Measurements from ENCODE around the gene EXOC3L1. TPM values are rescaled to one million over a fixed set of nuclear protein-coding genes. Genes with fewer than 3 reads are reported as not detected.
A peak's percentile ranks its signal among the peaks of the same experiment; 100 is the strongest.

The EXOC3L1 gene
- total RNA-seq, 1 donor from 2014 or later: 0.45 TPM

DNA sequence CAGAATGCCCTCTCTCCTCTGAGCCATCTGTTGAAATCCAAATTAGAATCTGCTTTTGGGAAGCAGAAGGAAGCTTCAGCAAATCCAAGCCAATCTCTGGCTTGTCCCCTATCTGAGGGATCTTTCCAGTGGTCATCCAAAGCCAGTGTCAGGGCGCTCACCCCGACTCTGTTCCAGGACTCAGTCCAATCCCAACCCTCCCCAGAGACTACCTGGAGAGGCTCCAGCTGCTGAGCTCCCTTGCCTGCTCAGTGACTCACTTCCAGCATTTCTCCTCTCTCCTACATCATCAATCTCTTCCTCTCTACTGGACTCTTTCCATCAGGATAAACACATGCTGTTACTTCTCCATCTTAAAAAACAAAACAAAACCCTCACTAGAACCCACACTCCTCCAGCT is 8.6 kb downstream of the EXOC3L1 start:
- no peaks in the 10 kb centered on the region for H3K27me3 ChIP-seq (ENCODE audit: insufficient read depth, low read length)
- Mint-ChIP-seq H3K27ac (ENCODE audit: unreplicated experiment) (no peak overlapping the region), H3K4me3 (ENCODE audit: unreplicated experiment) (no peak overlapping the region), H3K36me3 (ENCODE audit: low read depth, unreplicated experiment) (peaks cover 12% of the 10 kb centered on the region), H3K9me3 (ENCODE audit: unreplicated experiment) (peaks cover 2% of the 10 kb centered on the region), H3K4me1 (ENCODE audit: low read depth, unreplicated experiment) (peaks cover 10% of the 10 kb centered on the region), H3K27me3 (ENCODE audit: low read depth, unreplicated experiment) (peaks cover 14% of the 10 kb centered on the region)
- no peaks in the 10 kb centered on the region for H3K36me3 ChIP-seq (ENCODE audit: insufficient read depth, low read length)
- H3K4me2 ChIP-seq (ENCODE audit: low read length): peak overlapping the region; percentile 64
- no peak overlapping the region for H3K27ac ChIP-seq (ENCODE audit: low read depth, low read length)
- peaks cover 71% of the 10 kb centered on the region for H4K20me1 ChIP-seq (ENCODE audit: insufficient read depth, low read length)
- peaks cover 33% of the 10 kb centered on the region for H3K4me1 ChIP-seq (ENCODE audit: insufficient read depth, low read length)
- H2AFZ ChIP-seq (ENCODE audit: low read depth, low read length): no peak overlapping the region
- H3K4me3 ChIP-seq (ENCODE audit: insufficient read depth, low read depth, low read length): no peak overlapping the region
- no peak overlapping the region for H3K9ac ChIP-seq (ENCODE audit: low read length)
- H3K9me3 ChIP-seq (ENCODE audit: insufficient read depth, low read depth, low read length): no peaks in the 10 kb centered on the region
- DNase-seq (ENCODE audit: low read depth) (peak; percentile 79), FAIRE-seq (no peak)
- no peak for TF ChIP-seq EZH2 (IDR thresholded peaks at IDR 0.05; ENCODE audit: insufficient read depth, low read length)
- no peak for TF ChIP-seq CTCF (IDR thresholded peaks at IDR 0.05; ENCODE audit: insufficient read depth, low read depth, low read length)
- H3K79me2 ChIP-seq (ENCODE audit: insufficient read depth, low read length): peaks cover 23% of the 10 kb centered on the region

GRCh38 chr16:67180166-67180565 is 9.8 kb downstream of the EXOC3L1 start:
- Histone ChIP-seq H3K79me2 (ENCODE audit: insufficient read depth, low read length) (peaks cover 23% of the 10 kb centered on the region), H3K27me3 (ENCODE audit: insufficient read depth, low read length) (no peaks in the 10 kb centered on the region), H3K9ac (ENCODE audit: low read length) (no peak overlapping the region), H3K9me3 (ENCODE audit: insufficient read depth, low read depth, low read length) (no peaks in the 10 kb centered on the region), H4K20me1 (ENCODE audit: insufficient read depth, low read length) (peaks cover 66% of the 10 kb centered on the region), H3K4me2 (ENCODE audit: low read length) (no peak overlapping the region), H3K4me3 (ENCODE audit: insufficient read depth, low read depth, low read length) (no peak overlapping the region), H3K36me3 (ENCODE audit: insufficient read depth, low read length) (no peaks in the 10 kb centered on the region), H3K27ac (ENCODE audit: low read depth, low read length) (no peak overlapping the region), H2AFZ (ENCODE audit: low read depth, low read length) (no peak overlapping the region), H3K4me1 (ENCODE audit: insufficient read depth, low read length) (peaks cover 32% of the 10 kb centered on the region)
- Mint-ChIP-seq H3K27ac (ENCODE audit: unreplicated experiment) (no peak overlapping the region), H3K27me3 (ENCODE audit: low read depth, unreplicated experiment) (peaks cover 14% of the 10 kb centered on the region), H3K4me1 (ENCODE audit: low read depth, unreplicated experiment) (peaks cover 3% of the 10 kb centered on the region), H3K9me3 (ENCODE audit: unreplicated experiment) (peaks cover 2% of the 10 kb centered on the region), H3K36me3 (ENCODE audit: low read depth, unreplicated experiment) (peaks cover 16% of the 10 kb centered on the region), H3K4me3 (ENCODE audit: unreplicated experiment) (no peak overlapping the region)
- TF ChIP-seq EZH2 (IDR thresholded peaks at IDR 0.05; ENCODE audit: insufficient read depth, low read length) (no peak), CTCF (IDR thresholded peaks at IDR 0.05; ENCODE audit: insufficient read depth, low read depth, low read length) (no peak)
- FAIRE-seq (no peak), DNase-seq (ENCODE audit: low read depth) (no peak)

GRCh38 chr16:67179421-67180080 is 10.4 kb downstream of the EXOC3L1 start:
- no peak for TF ChIP-seq CTCF (IDR thresholded peaks at IDR 0.05; ENCODE audit: insufficient read depth, low read depth, low read length)
- no peak for TF ChIP-seq EZH2 (IDR thresholded peaks at IDR 0.05; ENCODE audit: insufficient read depth, low read length)
- Mint-ChIP-seq H3K27me3 (ENCODE audit: low read depth, unreplicated experiment) (peaks cover 14% of the 10 kb centered on the region), H3K4me1 (ENCODE audit: low read depth, unreplicated experiment) (peaks cover 2% of the 10 kb centered on the region), H3K4me3 (ENCODE audit: unreplicated experiment) (no peak overlapping the region), H3K36me3 (ENCODE audit: low read depth, unreplicated experiment) (peaks cover 16% of the 10 kb centered on the region), H3K9me3 (ENCODE audit: unreplicated experiment) (peaks cover 2% of the 10 kb centered on the region), H3K27ac (ENCODE audit: unreplicated experiment) (no peak overlapping the region)
- H3K4me3 ChIP-seq (ENCODE audit: insufficient read depth, low read depth, low read length): no peak overlapping the region
- no peak overlapping the region for H3K9ac ChIP-seq (ENCODE audit: low read length)
- FAIRE-seq (no peak), DNase-seq (ENCODE audit: low read depth) (no peak)
- H3K79me2 ChIP-seq (ENCODE audit: insufficient read depth, low read length): peaks cover 23% of the 10 kb centered on the region
- H3K4me1 ChIP-seq (ENCODE audit: insufficient read depth, low read length): peaks cover 33% of the 10 kb centered on the region
- H3K36me3 ChIP-seq (ENCODE audit: insufficient read depth, low read length): no peaks in the 10 kb centered on the region
- no peak overlapping the region for H3K4me2 ChIP-seq (ENCODE audit: low read length)
- H2AFZ ChIP-seq (ENCODE audit: low read depth, low read length): no peak overlapping the region
- no peak overlapping the region for H3K27ac ChIP-seq (ENCODE audit: low read depth, low read length)
- H3K9me3 ChIP-seq (ENCODE audit: insufficient read depth, low read depth, low read length): no peaks in the 10 kb centered on the region
- H4K20me1 ChIP-seq (ENCODE audit: insufficient read depth, low read length): peaks cover 66% of the 10 kb centered on the region
- no peaks in the 10 kb centered on the region for H3K27me3 ChIP-seq (ENCODE audit: insufficient read depth, low read length)

Measured in astrocyte (in vitro differentiated cells and primary cell).